ENCODE measurements around the gene C11orf16.

GRCh38 chr11:8925711-8926110 lies 7.0 kb downstream of the C11orf16 start:
- TF ChIP-seq, protein P1, sequence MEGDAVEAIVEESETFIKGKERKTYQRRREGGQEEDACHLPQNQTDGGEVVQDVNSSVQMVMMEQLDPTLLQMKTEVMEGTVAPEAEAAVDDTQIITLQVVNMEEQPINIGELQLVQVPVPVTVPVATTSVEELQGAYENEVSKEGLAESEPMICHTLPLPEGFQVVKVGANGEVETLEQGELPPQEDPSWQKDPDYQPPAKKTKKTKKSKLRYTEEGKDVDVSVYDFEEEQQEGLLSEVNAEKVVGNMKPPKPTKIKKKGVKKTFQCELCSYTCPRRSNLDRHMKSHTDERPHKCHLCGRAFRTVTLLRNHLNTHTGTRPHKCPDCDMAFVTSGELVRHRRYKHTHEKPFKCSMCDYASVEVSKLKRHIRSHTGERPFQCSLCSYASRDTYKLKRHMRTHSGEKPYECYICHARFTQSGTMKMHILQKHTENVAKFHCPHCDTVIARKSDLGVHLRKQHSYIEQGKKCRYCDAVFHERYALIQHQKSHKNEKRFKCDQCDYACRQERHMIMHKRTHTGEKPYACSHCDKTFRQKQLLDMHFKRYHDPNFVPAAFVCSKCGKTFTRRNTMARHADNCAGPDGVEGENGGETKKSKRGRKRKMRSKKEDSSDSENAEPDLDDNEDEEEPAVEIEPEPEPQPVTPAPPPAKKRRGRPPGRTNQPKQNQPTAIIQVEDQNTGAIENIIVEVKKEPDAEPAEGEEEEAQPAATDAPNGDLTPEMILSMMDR (IDR thresholded peaks at IDR 0.05), result no peak
- TF ChIP-seq EP300 (IDR thresholded peaks at IDR 0.05), result no peak

All from tibial nerve (tissue), 4 donors.